GM23338 (cell line): Measurements from ENCODE around the gene DKK2. TPM values are rescaled to one million over a fixed set of nuclear protein-coding genes. Genes with fewer than 3 reads are reported as not detected.

Source experiments
- ATAC-seq: fragments of 200-7000 bp; cut with Tn5 transposase; 3 replicates; pipeline ENCODE4 v1.9.1; 2020
- DNase-seq: peaks from one replicate; pipeline ENCODE4 v3.0.0-alpha.2; 2015; ENCODE audit warnings: low spot score
- H2AFZ ChIP-seq: fragments of 200-600 bp; sonication (generic); 2 replicates; pipeline ENCODE4 v1.8.0; 2016; ENCODE audit warnings: antibody characterized with exemption, mild to moderate bottlenecking, moderate library complexity
- H3F3A ChIP-seq: fragments of 200-600 bp; sonication (generic); replicated peaks from 2 replicates; pipeline ENCODE4 v1.8.0; 2017; ENCODE audit warnings: antibody characterized with exemption, mixed run types, low read depth
- H3K27ac ChIP-seq: fragments of 200-600 bp; sonication (generic); 2 replicates; pipeline ENCODE4 v1.6.1; 2016; ENCODE audit warnings: low read depth
- H3K27me3 ChIP-seq: fragments of 200-600 bp; sonication (generic); 2 replicates; pipeline ENCODE4 v1.8.0; 2016; ENCODE audit warnings: mild to moderate bottlenecking, mixed run types, moderate library complexity; ENCODE audit not compliant: insufficient read depth
- H3K36me3 ChIP-seq: fragments of 200-600 bp; sonication (generic); 2 replicates; pipeline ENCODE4 v1.8.0; 2016; ENCODE audit warnings: mild to moderate bottlenecking; ENCODE audit not compliant: insufficient read depth
- H3K4me1 ChIP-seq: fragments of 200-600 bp; sonication (generic); 2 replicates; pipeline ENCODE4 v1.8.0; 2016; ENCODE audit warnings: mild to moderate bottlenecking, moderate library complexity; ENCODE audit not compliant: insufficient read depth
- H3K4me2 ChIP-seq: fragments of 200-600 bp; sonication (generic); 2 replicates; pipeline ENCODE4 v1.7.1; 2017; ENCODE audit warnings: mixed run types
- H3K4me3 ChIP-seq: fragments of 200-600 bp; sonication (generic); 2 replicates; pipeline ENCODE4 v1.6.1; 2016; ENCODE audit warnings: mixed run types
- H3K79me2 ChIP-seq: fragments of 200-600 bp; sonication (generic); replicated peaks from 2 replicates; pipeline ENCODE4 v1.8.0; 2017; ENCODE audit warnings: mild to moderate bottlenecking; ENCODE audit not compliant: insufficient read depth
- H3K9me2 ChIP-seq: fragments of 200-600 bp; sonication (generic); 2 replicates; pipeline ENCODE4 v1.8.0; 2017; ENCODE audit not compliant: insufficient read depth
- H4K20me1 ChIP-seq: fragments of 200-600 bp; sonication (generic); replicated peaks from 2 replicates; pipeline ENCODE4 v1.8.0; 2017; ENCODE audit warnings: mild to moderate bottlenecking; ENCODE audit not compliant: insufficient read depth
- H3K27ac Mint-ChIP-seq: 2 replicates; pipeline ENCODE4 v1.8.0; 2020; ENCODE audit warnings: inconsistent platforms, mild to moderate bottlenecking, moderate library complexity, mixed read lengths
- H3K27me3 Mint-ChIP-seq: 3 replicates; pipeline ENCODE4 v1.8.0; 2022; ENCODE audit warnings: low read depth, mild to moderate bottlenecking, moderate library complexity, mixed read lengths, inconsistent platforms; ENCODE audit not compliant: insufficient read depth, poor library complexity
- H3K36me3 Mint-ChIP-seq: 3 replicates; pipeline ENCODE4 v1.8.0; 2021; ENCODE audit warnings: low read depth, mild to moderate bottlenecking, inconsistent platforms, moderate library complexity, mixed read lengths
- H3K4me1 Mint-ChIP-seq: 3 replicates; pipeline ENCODE4 v1.8.0; 2020; ENCODE audit warnings: mild to moderate bottlenecking, inconsistent platforms, mixed read lengths
- H3K4me3 Mint-ChIP-seq: 3 replicates; pipeline ENCODE4 v1.8.0; 2021; ENCODE audit warnings: moderate library complexity, mild to moderate bottlenecking, inconsistent platforms, mixed read lengths
- H3K9me3 Mint-ChIP-seq: 3 replicates; pipeline ENCODE4 v1.8.0; 2020; ENCODE audit warnings: moderate library complexity, mild to moderate bottlenecking, inconsistent platforms, mixed read lengths
- CREB1 ChIP-seq: fragments of 250-450 bp; sonication (Bioruptor Pico); IDR thresholded peaks from 2 replicates; pipeline ENCODE4 v1.5.0; 2020; ENCODE audit warnings: low read depth, mild to moderate bottlenecking, moderate library complexity
- EZH2 ChIP-seq: fragments of 200-600 bp; sonication (generic); IDR thresholded peaks from one replicate; pipeline ENCODE4 v1.8.0; 2017; ENCODE audit warnings: antibody characterized with exemption, mild to moderate bottlenecking, low read depth; ENCODE audit not compliant: unreplicated experiment
- EZH2phosphoT487 ChIP-seq: fragments of 200-600 bp; sonication (generic); IDR thresholded peaks from one replicate; pipeline ENCODE4 v1.8.1; 2018; ENCODE audit warnings: antibody characterized with exemption; ENCODE audit not compliant: unreplicated experiment
- JUNB ChIP-seq: IDR thresholded peaks from one replicate; pipeline ENCODE4 v1.6.1; 2016; ENCODE audit warnings: antibody characterized with exemption; ENCODE audit not compliant: unreplicated experiment
- NANOG ChIP-seq: IDR thresholded peaks from 2 replicates; pipeline ENCODE4 v1.6.1; 2016; ENCODE audit warnings: antibody characterized with exemption, borderline replicate concordance
- POLR2AphosphoS5 ChIP-seq: IDR thresholded peaks from 2 replicates; pipeline ENCODE4 v1.6.1; 2016; ENCODE audit warnings: antibody characterized with exemption, low read depth
- STAT1 ChIP-seq: IDR thresholded peaks from one replicate; pipeline ENCODE4 v1.6.1; 2016; ENCODE audit warnings: antibody characterized with exemption; ENCODE audit not compliant: unreplicated experiment
- ZNF114 ChIP-seq: fragments of 250-450 bp; sonication (Bioruptor Pico); IDR thresholded peaks from 2 replicates; pipeline ENCODE4 v1.5.0; 2020; ENCODE audit warnings: mild to moderate bottlenecking, moderate library complexity
- ZNF331 ChIP-seq: fragments of 250-450 bp; sonication (Bioruptor Pico); IDR thresholded peaks from 2 replicates; pipeline ENCODE4 v1.5.0; 2020; ENCODE audit warnings: low read depth, mild to moderate bottlenecking, moderate library complexity
- polyA plus RNA-seq: library from polyadenylated mRNA; unstranded; fragments of >200 nt; fragmentation: Nextera tagmentation; extraction: Ambion mirVana; gene quantifications from 2 replicates; pipeline ENCODE4 v1.2.1, GENCODE V29; 2016
- total RNA-seq: library from RNA; depleted of rRNA; stranded (reverse); fragments of >200 nt; shearing (Covaris generic); gene quantifications from 2 replicates; pipeline ENCODE4 v1.2.3, GENCODE V29; 2014
- TF ChIP-seq, protein P1 (sequence below): IDR thresholded peaks from one replicate; pipeline ENCODE4 v1.6.1; 2018; ENCODE audit warnings: antibody characterized with exemption; ENCODE audit not compliant: unreplicated experiment
- TF ChIP-seq, protein P2 (sequence below): fragments of 250-450 bp; sonication (Bioruptor Pico); IDR thresholded peaks from 2 replicates; pipeline ENCODE4 v1.5.0; 2020; ENCODE audit warnings: mild to moderate bottlenecking, moderate library complexity
- TF ChIP-seq, protein P3 (sequence below), 2 experiments: fragments of 200-600 bp in 1 of 2; sonication (generic) in 1 of 2; conservative IDR thresholded peaks; 2 replicates each; pipeline versions ENCODE4 v1.5.1 to v1.6.1; 2016 to 2017; ENCODE audit warnings: antibody characterized with exemption in 2 of 2, low read depth in 2 of 2, mild to moderate bottlenecking in 2 of 2, moderate library complexity in 1 of 2
- TF ChIP-seq, protein P4 (sequence below): IDR thresholded peaks from 2 replicates; pipeline ENCODE4 v1.6.1; 2016; ENCODE audit warnings: antibody characterized with exemption

The DKK2 gene
- total and polyA plus RNA-seq, 2 experiments from 2014 or later = 0.05 TPM; not detected in 1

DNA sequence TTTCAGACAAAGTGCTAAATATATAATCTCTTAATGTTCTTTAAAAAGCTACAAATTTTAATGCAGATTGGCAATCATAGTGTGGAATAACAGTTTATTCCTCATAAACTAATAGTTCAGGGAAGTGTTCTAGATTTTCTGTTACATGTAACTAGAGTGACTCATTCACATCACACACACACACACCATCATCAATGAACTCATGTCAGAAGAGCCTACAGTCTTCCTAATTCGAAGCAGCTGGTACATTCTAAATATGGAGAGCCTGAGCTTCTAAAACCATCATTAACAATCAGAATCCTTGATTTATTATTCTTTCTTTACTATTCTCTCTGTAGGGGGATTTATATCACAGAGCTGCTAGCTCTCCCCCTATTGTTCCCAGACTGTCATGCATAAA, 49.6 kb downstream of the DKK2 start:
- no peak overlapping the region for H3K4me3 ChIP-seq
- H3K4me1 Mint-ChIP-seq = peaks cover 19% of the 10 kb centered on the region
- no peak overlapping the region for H3K4me2 ChIP-seq
- no peak overlapping the region for H2AFZ ChIP-seq
- no peaks in the 10 kb centered on the region for H3K27me3 ChIP-seq
- H4K20me1 ChIP-seq = no peaks in the 10 kb centered on the region
- DNase-seq (no peak), ATAC-seq (no peak)
- no peaks in the 10 kb centered on the region; the same call in 1 of the 2 replicates for H3K36me3 ChIP-seq
- no peak overlapping the region for H3K27ac Mint-ChIP-seq
- no peaks in the 10 kb centered on the region for H3K79me2 ChIP-seq
- peaks cover 4% of the 10 kb centered on the region for H3K27me3 Mint-ChIP-seq
- no peaks in the 10 kb centered on the region for H3F3A ChIP-seq
- no peak overlapping the region for H3K27ac ChIP-seq
- no peak for TF ChIP-seq POLR2AphosphoS5
- TF ChIP-seq ZNF114 (CRISPR knock-in tag) = no peak
- TF ChIP-seq, protein P1, sequence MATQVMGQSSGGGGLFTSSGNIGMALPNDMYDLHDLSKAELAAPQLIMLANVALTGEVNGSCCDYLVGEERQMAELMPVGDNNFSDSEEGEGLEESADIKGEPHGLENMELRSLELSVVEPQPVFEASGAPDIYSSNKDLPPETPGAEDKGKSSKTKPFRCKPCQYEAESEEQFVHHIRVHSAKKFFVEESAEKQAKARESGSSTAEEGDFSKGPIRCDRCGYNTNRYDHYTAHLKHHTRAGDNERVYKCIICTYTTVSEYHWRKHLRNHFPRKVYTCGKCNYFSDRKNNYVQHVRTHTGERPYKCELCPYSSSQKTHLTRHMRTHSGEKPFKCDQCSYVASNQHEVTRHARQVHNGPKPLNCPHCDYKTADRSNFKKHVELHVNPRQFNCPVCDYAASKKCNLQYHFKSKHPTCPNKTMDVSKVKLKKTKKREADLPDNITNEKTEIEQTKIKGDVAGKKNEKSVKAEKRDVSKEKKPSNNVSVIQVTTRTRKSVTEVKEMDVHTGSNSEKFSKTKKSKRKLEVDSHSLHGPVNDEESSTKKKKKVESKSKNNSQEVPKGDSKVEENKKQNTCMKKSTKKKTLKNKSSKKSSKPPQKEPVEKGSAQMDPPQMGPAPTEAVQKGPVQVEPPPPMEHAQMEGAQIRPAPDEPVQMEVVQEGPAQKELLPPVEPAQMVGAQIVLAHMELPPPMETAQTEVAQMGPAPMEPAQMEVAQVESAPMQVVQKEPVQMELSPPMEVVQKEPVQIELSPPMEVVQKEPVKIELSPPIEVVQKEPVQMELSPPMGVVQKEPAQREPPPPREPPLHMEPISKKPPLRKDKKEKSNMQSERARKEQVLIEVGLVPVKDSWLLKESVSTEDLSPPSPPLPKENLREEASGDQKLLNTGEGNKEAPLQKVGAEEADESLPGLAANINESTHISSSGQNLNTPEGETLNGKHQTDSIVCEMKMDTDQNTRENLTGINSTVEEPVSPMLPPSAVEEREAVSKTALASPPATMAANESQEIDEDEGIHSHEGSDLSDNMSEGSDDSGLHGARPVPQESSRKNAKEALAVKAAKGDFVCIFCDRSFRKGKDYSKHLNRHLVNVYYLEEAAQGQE = no peak
- TF ChIP-seq, protein P2, sequence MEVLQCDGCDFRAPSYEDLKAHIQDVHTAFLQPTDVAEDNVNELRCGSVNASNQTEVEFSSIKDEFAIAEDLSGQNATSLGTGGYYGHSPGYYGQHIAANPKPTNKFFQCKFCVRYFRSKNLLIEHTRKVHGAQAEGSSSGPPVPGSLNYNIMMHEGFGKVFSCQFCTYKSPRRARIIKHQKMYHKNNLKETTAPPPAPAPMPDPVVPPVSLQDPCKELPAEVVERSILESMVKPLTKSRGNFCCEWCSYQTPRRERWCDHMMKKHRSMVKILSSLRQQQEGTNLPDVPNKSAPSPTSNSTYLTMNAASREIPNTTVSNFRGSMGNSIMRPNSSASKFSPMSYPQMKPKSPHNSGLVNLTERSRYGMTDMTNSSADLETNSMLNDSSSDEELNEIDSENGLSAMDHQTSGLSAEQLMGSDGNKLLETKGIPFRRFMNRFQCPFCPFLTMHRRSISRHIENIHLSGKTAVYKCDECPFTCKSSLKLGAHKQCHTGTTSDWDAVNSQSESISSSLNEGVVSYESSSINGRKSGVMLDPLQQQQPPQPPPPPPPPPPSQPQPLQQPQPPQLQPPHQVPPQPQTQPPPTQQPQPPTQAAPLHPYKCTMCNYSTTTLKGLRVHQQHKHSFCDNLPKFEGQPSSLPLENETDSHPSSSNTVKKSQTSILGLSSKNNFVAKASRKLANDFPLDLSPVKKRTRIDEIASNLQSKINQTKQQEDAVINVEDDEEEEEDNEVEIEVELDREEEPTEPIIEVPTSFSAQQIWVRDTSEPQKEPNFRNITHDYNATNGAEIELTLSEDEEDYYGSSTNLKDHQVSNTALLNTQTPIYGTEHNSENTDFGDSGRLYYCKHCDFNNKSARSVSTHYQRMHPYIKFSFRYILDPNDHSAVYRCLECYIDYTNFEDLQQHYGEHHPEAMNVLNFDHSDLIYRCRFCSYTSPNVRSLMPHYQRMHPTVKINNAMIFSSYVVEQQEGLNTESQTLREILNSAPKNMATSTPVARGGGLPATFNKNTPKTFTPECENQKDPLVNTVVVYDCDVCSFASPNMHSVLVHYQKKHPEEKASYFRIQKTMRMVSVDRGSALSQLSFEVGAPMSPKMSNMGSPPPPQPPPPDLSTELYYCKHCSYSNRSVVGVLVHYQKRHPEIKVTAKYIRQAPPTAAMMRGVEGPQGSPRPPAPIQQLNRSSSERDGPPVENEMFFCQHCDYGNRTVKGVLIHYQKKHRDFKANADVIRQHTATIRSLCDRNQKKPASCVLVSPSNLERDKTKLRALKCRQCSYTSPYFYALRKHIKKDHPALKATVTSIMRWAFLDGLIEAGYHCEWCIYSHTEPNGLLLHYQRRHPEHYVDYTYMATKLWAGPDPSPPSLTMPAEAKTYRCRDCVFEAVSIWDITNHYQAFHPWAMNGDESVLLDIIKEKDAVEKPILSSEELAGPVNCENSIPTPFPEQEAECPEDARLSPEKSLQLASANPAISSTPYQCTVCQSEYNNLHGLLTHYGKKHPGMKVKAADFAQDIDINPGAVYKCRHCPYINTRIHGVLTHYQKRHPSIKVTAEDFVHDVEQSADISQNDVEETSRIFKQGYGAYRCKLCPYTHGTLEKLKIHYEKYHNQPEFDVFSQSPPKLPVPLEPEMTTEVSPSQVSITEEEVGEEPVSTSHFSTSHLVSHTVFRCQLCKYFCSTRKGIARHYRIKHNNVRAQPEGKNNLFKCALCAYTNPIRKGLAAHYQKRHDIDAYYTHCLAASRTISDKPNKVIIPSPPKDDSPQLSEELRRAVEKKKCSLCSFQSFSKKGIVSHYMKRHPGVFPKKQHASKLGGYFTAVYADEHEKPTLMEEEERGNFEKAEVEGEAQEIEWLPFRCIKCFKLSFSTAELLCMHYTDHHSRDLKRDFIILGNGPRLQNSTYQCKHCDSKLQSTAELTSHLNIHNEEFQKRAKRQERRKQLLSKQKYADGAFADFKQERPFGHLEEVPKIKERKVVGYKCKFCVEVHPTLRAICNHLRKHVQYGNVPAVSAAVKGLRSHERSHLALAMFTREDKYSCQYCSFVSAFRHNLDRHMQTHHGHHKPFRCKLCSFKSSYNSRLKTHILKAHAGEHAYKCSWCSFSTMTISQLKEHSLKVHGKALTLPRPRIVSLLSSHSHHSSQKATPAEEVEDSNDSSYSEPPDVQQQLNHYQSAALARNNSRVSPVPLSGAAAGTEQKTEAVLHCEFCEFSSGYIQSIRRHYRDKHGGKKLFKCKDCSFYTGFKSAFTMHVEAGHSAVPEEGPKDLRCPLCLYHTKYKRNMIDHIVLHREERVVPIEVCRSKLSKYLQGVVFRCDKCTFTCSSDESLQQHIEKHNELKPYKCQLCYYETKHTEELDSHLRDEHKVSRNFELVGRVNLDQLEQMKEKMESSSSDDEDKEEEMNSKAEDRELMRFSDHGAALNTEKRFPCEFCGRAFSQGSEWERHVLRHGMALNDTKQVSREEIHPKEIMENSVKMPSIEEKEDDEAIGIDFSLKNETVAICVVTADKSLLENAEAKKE (CRISPR knock-in tag) = no peak
- no peak for TF ChIP-seq CREB1 (CRISPR knock-in tag)
- TF ChIP-seq EZH2 = no peak
- TF ChIP-seq, protein P3, sequence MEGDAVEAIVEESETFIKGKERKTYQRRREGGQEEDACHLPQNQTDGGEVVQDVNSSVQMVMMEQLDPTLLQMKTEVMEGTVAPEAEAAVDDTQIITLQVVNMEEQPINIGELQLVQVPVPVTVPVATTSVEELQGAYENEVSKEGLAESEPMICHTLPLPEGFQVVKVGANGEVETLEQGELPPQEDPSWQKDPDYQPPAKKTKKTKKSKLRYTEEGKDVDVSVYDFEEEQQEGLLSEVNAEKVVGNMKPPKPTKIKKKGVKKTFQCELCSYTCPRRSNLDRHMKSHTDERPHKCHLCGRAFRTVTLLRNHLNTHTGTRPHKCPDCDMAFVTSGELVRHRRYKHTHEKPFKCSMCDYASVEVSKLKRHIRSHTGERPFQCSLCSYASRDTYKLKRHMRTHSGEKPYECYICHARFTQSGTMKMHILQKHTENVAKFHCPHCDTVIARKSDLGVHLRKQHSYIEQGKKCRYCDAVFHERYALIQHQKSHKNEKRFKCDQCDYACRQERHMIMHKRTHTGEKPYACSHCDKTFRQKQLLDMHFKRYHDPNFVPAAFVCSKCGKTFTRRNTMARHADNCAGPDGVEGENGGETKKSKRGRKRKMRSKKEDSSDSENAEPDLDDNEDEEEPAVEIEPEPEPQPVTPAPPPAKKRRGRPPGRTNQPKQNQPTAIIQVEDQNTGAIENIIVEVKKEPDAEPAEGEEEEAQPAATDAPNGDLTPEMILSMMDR (conservative IDR thresholded peaks at IDR 0.05; ENCODE audit: low read depth in 2 of 2) = no peak
- no peak for TF ChIP-seq EZH2phosphoT487
- TF ChIP-seq, protein P4, sequence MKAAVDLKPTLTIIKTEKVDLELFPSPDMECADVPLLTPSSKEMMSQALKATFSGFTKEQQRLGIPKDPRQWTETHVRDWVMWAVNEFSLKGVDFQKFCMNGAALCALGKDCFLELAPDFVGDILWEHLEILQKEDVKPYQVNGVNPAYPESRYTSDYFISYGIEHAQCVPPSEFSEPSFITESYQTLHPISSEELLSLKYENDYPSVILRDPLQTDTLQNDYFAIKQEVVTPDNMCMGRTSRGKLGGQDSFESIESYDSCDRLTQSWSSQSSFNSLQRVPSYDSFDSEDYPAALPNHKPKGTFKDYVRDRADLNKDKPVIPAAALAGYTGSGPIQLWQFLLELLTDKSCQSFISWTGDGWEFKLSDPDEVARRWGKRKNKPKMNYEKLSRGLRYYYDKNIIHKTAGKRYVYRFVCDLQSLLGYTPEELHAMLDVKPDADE = no peak
- no peak for TF ChIP-seq STAT1
- no peak for TF ChIP-seq NANOG
- no peak for TF ChIP-seq JUNB
- no peak for TF ChIP-seq ZNF331 (CRISPR knock-in tag)
- H3K36me3 Mint-ChIP-seq = no peaks in the 10 kb centered on the region
- no peak overlapping the region for H3K4me3 Mint-ChIP-seq
- no peaks in the 10 kb centered on the region for H3K9me3 Mint-ChIP-seq
- H3K9me2 ChIP-seq = peaks cover 3% of the 10 kb centered on the region; the same call in 1 of the 2 replicates
- peaks cover 19% of the 10 kb centered on the region for H3K4me1 ChIP-seq
